GM23338 (cell line): Measurements from ENCODE around the gene RXFP4. TPM values are rescaled to one million over a fixed set of nuclear protein-coding genes. Genes with fewer than 3 reads are reported as not detected.

ENCODE experiments used
- ATAC-seq: fragments of 200-7000 bp; cut with Tn5 transposase; 3 replicates; pipeline ENCODE4 v1.9.1; 2020
- DNase-seq: peaks from one replicate; pipeline ENCODE4 v3.0.0-alpha.2; 2015; ENCODE audit warnings: low spot score
- H2AFZ ChIP-seq: fragments of 200-600 bp; sonication (generic); 2 replicates; pipeline ENCODE4 v1.8.0; 2016; ENCODE audit warnings: antibody characterized with exemption, mild to moderate bottlenecking, moderate library complexity
- H3F3A ChIP-seq: fragments of 200-600 bp; sonication (generic); replicated peaks from 2 replicates; pipeline ENCODE4 v1.8.0; 2017; ENCODE audit warnings: antibody characterized with exemption, mixed run types, low read depth
- H3K27ac ChIP-seq: fragments of 200-600 bp; sonication (generic); 2 replicates; pipeline ENCODE4 v1.6.1; 2016; ENCODE audit warnings: low read depth
- H3K27me3 ChIP-seq: fragments of 200-600 bp; sonication (generic); 2 replicates; pipeline ENCODE4 v1.8.0; 2016; ENCODE audit warnings: mild to moderate bottlenecking, mixed run types, moderate library complexity; ENCODE audit not compliant: insufficient read depth
- H3K36me3 ChIP-seq: fragments of 200-600 bp; sonication (generic); 2 replicates; pipeline ENCODE4 v1.8.0; 2016; ENCODE audit warnings: mild to moderate bottlenecking; ENCODE audit not compliant: insufficient read depth
- H3K4me1 ChIP-seq: fragments of 200-600 bp; sonication (generic); 2 replicates; pipeline ENCODE4 v1.8.0; 2016; ENCODE audit warnings: mild to moderate bottlenecking, moderate library complexity; ENCODE audit not compliant: insufficient read depth
- H3K4me2 ChIP-seq: fragments of 200-600 bp; sonication (generic); 2 replicates; pipeline ENCODE4 v1.7.1; 2017; ENCODE audit warnings: mixed run types
- H3K4me3 ChIP-seq: fragments of 200-600 bp; sonication (generic); 2 replicates; pipeline ENCODE4 v1.6.1; 2016; ENCODE audit warnings: mixed run types
- H3K79me2 ChIP-seq: fragments of 200-600 bp; sonication (generic); replicated peaks from 2 replicates; pipeline ENCODE4 v1.8.0; 2017; ENCODE audit warnings: mild to moderate bottlenecking; ENCODE audit not compliant: insufficient read depth
- H3K9me2 ChIP-seq: fragments of 200-600 bp; sonication (generic); 2 replicates; pipeline ENCODE4 v1.8.0; 2017; ENCODE audit not compliant: insufficient read depth
- H4K20me1 ChIP-seq: fragments of 200-600 bp; sonication (generic); replicated peaks from 2 replicates; pipeline ENCODE4 v1.8.0; 2017; ENCODE audit warnings: mild to moderate bottlenecking; ENCODE audit not compliant: insufficient read depth
- H3K27ac Mint-ChIP-seq: 2 replicates; pipeline ENCODE4 v1.8.0; 2020; ENCODE audit warnings: inconsistent platforms, mild to moderate bottlenecking, moderate library complexity, mixed read lengths
- H3K27me3 Mint-ChIP-seq: 3 replicates; pipeline ENCODE4 v1.8.0; 2022; ENCODE audit warnings: low read depth, mild to moderate bottlenecking, moderate library complexity, mixed read lengths, inconsistent platforms; ENCODE audit not compliant: insufficient read depth, poor library complexity
- H3K36me3 Mint-ChIP-seq: 3 replicates; pipeline ENCODE4 v1.8.0; 2021; ENCODE audit warnings: low read depth, mild to moderate bottlenecking, inconsistent platforms, moderate library complexity, mixed read lengths
- H3K4me1 Mint-ChIP-seq: 3 replicates; pipeline ENCODE4 v1.8.0; 2020; ENCODE audit warnings: mild to moderate bottlenecking, inconsistent platforms, mixed read lengths
- H3K4me3 Mint-ChIP-seq: 3 replicates; pipeline ENCODE4 v1.8.0; 2021; ENCODE audit warnings: moderate library complexity, mild to moderate bottlenecking, inconsistent platforms, mixed read lengths
- H3K9me3 Mint-ChIP-seq: 3 replicates; pipeline ENCODE4 v1.8.0; 2020; ENCODE audit warnings: moderate library complexity, mild to moderate bottlenecking, inconsistent platforms, mixed read lengths
- CREB1 ChIP-seq: fragments of 250-450 bp; sonication (Bioruptor Pico); IDR thresholded peaks from 2 replicates; pipeline ENCODE4 v1.5.0; 2020; ENCODE audit warnings: low read depth, mild to moderate bottlenecking, moderate library complexity
- EZH2 ChIP-seq: fragments of 200-600 bp; sonication (generic); IDR thresholded peaks from one replicate; pipeline ENCODE4 v1.8.0; 2017; ENCODE audit warnings: antibody characterized with exemption, mild to moderate bottlenecking, low read depth; ENCODE audit not compliant: unreplicated experiment
- EZH2phosphoT487 ChIP-seq: fragments of 200-600 bp; sonication (generic); IDR thresholded peaks from one replicate; pipeline ENCODE4 v1.8.1; 2018; ENCODE audit warnings: antibody characterized with exemption; ENCODE audit not compliant: unreplicated experiment
- JUNB ChIP-seq: IDR thresholded peaks from one replicate; pipeline ENCODE4 v1.6.1; 2016; ENCODE audit warnings: antibody characterized with exemption; ENCODE audit not compliant: unreplicated experiment
- NANOG ChIP-seq: IDR thresholded peaks from 2 replicates; pipeline ENCODE4 v1.6.1; 2016; ENCODE audit warnings: antibody characterized with exemption, borderline replicate concordance
- POLR2AphosphoS5 ChIP-seq: IDR thresholded peaks from 2 replicates; pipeline ENCODE4 v1.6.1; 2016; ENCODE audit warnings: antibody characterized with exemption, low read depth
- STAT1 ChIP-seq: IDR thresholded peaks from one replicate; pipeline ENCODE4 v1.6.1; 2016; ENCODE audit warnings: antibody characterized with exemption; ENCODE audit not compliant: unreplicated experiment
- ZNF114 ChIP-seq: fragments of 250-450 bp; sonication (Bioruptor Pico); IDR thresholded peaks from 2 replicates; pipeline ENCODE4 v1.5.0; 2020; ENCODE audit warnings: mild to moderate bottlenecking, moderate library complexity
- ZNF331 ChIP-seq: fragments of 250-450 bp; sonication (Bioruptor Pico); IDR thresholded peaks from 2 replicates; pipeline ENCODE4 v1.5.0; 2020; ENCODE audit warnings: low read depth, mild to moderate bottlenecking, moderate library complexity
- polyA plus RNA-seq: library from polyadenylated mRNA; unstranded; fragments of >200 nt; fragmentation: Nextera tagmentation; extraction: Ambion mirVana; gene quantifications from 2 replicates; pipeline ENCODE4 v1.2.1, GENCODE V29; 2016
- total RNA-seq: library from RNA; depleted of rRNA; stranded (reverse); fragments of >200 nt; shearing (Covaris generic); gene quantifications from 2 replicates; pipeline ENCODE4 v1.2.3, GENCODE V29; 2014
- TF ChIP-seq, protein P1 (sequence below), 2 experiments: fragments of 200-600 bp in 1 of 2; sonication (generic) in 1 of 2; conservative IDR thresholded peaks; 2 replicates each; pipeline versions ENCODE4 v1.5.1 to v1.6.1; 2016 to 2017; ENCODE audit warnings: antibody characterized with exemption in 2 of 2, low read depth in 2 of 2, mild to moderate bottlenecking in 2 of 2, moderate library complexity in 1 of 2
- TF ChIP-seq, protein P2 (sequence below): IDR thresholded peaks from 2 replicates; pipeline ENCODE4 v1.6.1; 2016; ENCODE audit warnings: antibody characterized with exemption

RXFP4 gene
- total and polyA plus RNA-seq, 2 experiments from 2014 or later, result not detected

DNA sequence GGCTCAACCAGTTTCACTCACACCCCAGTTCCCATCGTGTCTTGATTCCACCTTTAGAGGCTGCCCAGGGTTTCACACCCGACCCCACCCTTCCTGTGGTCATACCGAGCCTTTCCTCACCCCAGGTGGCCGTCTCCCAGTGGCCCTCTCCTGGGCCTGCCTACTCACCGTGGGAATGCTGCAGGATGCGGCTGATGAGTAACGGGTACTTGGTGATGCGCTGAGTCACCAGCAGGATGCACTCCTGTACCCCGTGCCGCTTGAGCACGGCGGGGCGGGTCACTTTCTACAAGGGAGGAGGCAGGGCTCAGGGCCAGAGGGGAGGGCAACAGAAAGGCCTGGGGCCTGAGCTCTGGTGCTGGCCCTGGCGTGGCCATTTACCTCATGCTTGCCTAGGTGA lies 20.5 kb downstream of the RXFP4 start:
- Histone ChIP-seq H3K4me3 (no peak overlapping the region), H3K9me2 (no peaks in the 10 kb centered on the region), H3K27me3 (no peaks in the 10 kb centered on the region), H3K36me3 (peaks cover 39% of the 10 kb centered on the region), H3K27ac (no peak overlapping the region), H3F3A (peaks cover 19% of the 10 kb centered on the region; the same call in 1 of the 2 replicates), H3K4me2 (no peak overlapping the region), H2AFZ (no peak overlapping the region), H3K79me2 (no peaks in the 10 kb centered on the region; the same call in 1 of the 2 replicates), H3K4me1 (peaks cover under 1% of the 10 kb centered on the region), H4K20me1 (peaks cover under 1% of the 10 kb centered on the region; the same call in 1 of the 2 replicates)
- peak overlapping the region; percentile 80 for H3K27ac Mint-ChIP-seq
- H3K36me3 Mint-ChIP-seq, result peaks cover 86% of the 10 kb centered on the region
- DNase-seq (no peak), ATAC-seq (peak; percentile 55)
- peaks cover 6% of the 10 kb centered on the region for H3K27me3 Mint-ChIP-seq
- H3K4me1 Mint-ChIP-seq, result peaks cover 8% of the 10 kb centered on the region
- H3K4me3 Mint-ChIP-seq, result no peak overlapping the region
- TF ChIP-seq EZH2, result no peak
- TF ChIP-seq, protein P1, sequence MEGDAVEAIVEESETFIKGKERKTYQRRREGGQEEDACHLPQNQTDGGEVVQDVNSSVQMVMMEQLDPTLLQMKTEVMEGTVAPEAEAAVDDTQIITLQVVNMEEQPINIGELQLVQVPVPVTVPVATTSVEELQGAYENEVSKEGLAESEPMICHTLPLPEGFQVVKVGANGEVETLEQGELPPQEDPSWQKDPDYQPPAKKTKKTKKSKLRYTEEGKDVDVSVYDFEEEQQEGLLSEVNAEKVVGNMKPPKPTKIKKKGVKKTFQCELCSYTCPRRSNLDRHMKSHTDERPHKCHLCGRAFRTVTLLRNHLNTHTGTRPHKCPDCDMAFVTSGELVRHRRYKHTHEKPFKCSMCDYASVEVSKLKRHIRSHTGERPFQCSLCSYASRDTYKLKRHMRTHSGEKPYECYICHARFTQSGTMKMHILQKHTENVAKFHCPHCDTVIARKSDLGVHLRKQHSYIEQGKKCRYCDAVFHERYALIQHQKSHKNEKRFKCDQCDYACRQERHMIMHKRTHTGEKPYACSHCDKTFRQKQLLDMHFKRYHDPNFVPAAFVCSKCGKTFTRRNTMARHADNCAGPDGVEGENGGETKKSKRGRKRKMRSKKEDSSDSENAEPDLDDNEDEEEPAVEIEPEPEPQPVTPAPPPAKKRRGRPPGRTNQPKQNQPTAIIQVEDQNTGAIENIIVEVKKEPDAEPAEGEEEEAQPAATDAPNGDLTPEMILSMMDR (conservative IDR thresholded peaks at IDR 0.05; ENCODE audit: low read depth in 2 of 2), result peak in 1 of 2 experiments; percentile 40; a peak in 2 of 4 replicates
- H3K9me3 Mint-ChIP-seq, result no peaks in the 10 kb centered on the region

DNA sequence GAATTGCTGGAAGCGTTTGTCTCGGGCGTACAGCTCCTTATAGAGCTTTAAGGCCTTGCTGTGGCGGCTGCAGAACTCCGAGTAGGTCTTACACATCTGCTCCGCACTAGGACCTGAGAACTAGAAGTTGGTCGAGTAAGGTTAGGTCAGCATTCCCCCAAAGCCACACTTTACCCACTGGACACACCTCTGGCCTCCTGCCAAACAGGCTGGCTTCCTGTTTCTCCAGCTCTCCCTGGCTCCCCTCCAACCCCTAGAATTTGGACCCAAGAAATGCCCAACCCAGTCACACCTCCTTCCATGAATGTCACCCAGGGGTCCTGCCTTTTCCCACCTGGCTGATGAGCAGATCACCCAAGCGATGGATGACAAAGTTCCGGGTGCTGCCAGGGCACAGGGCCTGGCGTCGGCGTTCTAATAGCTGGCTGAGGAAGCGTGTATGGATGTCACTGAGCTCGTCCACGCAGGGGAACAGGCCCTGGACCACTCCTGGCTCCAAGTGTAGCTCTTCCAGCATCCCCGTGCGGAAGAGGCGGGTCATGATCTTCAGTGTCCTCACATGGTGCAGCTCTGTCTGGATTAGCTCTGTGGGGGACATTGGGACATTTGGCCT lies 21.3 kb downstream of the RXFP4 start:
- Histone ChIP-seq H3K4me2 (no peak overlapping the region), H4K20me1 (peaks cover 6% of the 10 kb centered on the region; the same call in 1 of the 2 replicates), H3K27me3 (no peaks in the 10 kb centered on the region), H3K4me1 (peaks cover 9% of the 10 kb centered on the region), H3K79me2 (peaks cover 2% of the 10 kb centered on the region; the same call in 1 of the 2 replicates), H2AFZ (no peak overlapping the region), H3K4me3 (no peak overlapping the region), H3K36me3 (peaks cover 31% of the 10 kb centered on the region), H3K27ac (no peak overlapping the region), H3K9me2 (no peaks in the 10 kb centered on the region), H3F3A (peaks cover 18% of the 10 kb centered on the region; the same call in 1 of the 2 replicates)
- Mint-ChIP-seq H3K9me3 (no peaks in the 10 kb centered on the region), H3K4me3 (no peak overlapping the region), H3K27me3 (peaks cover 6% of the 10 kb centered on the region), H3K36me3 (peaks cover 85% of the 10 kb centered on the region), H3K27ac (no peak overlapping the region), H3K4me1 (peaks cover 16% of the 10 kb centered on the region)
- no peak for DNase-seq
- TF ChIP-seq POLR2AphosphoS5 (no peak), ZNF114 (CRISPR knock-in tag) (no peak), EZH2 (no peak), JUNB (no peak), EZH2phosphoT487 (peak; percentile 18), ZNF331 (CRISPR knock-in tag) (no peak)
- no peak for ATAC-seq

GRCh38 chr1:155964193-155964592 lies 22.8 kb downstream of the RXFP4 start:
- Mint-ChIP-seq H3K9me3 (no peaks in the 10 kb centered on the region), H3K27me3 (peaks cover 7% of the 10 kb centered on the region), H3K27ac (no peak overlapping the region), H3K4me1 (peaks cover 31% of the 10 kb centered on the region), H3K36me3 (peaks cover 88% of the 10 kb centered on the region), H3K4me3 (no peak overlapping the region)
- peaks cover 13% of the 10 kb centered on the region; the same call in 1 of the 2 replicates for H3F3A ChIP-seq
- H3K4me1 ChIP-seq, result peaks cover 23% of the 10 kb centered on the region
- H3K36me3 ChIP-seq, result peaks cover 25% of the 10 kb centered on the region
- no peak overlapping the region for H2AFZ ChIP-seq
- H3K79me2 ChIP-seq, result peaks cover 15% of the 10 kb centered on the region
- H3K27ac ChIP-seq, result no peak overlapping the region
- DNase-seq (no peak), ATAC-seq (no peak)
- H3K4me3 ChIP-seq, result no peak overlapping the region
- H3K9me2 ChIP-seq, result no peaks in the 10 kb centered on the region
- H3K4me2 ChIP-seq, result no peak overlapping the region
- peaks cover 12% of the 10 kb centered on the region; the same call in 1 of the 2 replicates for H4K20me1 ChIP-seq
- H3K27me3 ChIP-seq, result no peaks in the 10 kb centered on the region
- no peak for TF ChIP-seq ZNF331 (CRISPR knock-in tag)
- TF ChIP-seq ZNF114 (CRISPR knock-in tag), result no peak
- TF ChIP-seq POLR2AphosphoS5, result no peak
- TF ChIP-seq NANOG, result no peak
- TF ChIP-seq STAT1, result no peak
- TF ChIP-seq, protein P2, sequence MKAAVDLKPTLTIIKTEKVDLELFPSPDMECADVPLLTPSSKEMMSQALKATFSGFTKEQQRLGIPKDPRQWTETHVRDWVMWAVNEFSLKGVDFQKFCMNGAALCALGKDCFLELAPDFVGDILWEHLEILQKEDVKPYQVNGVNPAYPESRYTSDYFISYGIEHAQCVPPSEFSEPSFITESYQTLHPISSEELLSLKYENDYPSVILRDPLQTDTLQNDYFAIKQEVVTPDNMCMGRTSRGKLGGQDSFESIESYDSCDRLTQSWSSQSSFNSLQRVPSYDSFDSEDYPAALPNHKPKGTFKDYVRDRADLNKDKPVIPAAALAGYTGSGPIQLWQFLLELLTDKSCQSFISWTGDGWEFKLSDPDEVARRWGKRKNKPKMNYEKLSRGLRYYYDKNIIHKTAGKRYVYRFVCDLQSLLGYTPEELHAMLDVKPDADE, result no peak
- TF ChIP-seq CREB1 (CRISPR knock-in tag), result no peak
